Activated CD8-positive, alpha-beta memory T cell treated with anti-CD3 and anti-CD28 coated beads for 4 hours (primary cell): ENCODE measurements around the gene ADAMTSL2.
"Not testable (repeated sequence)": the region's sequence is repeated elsewhere in the genome, so short reads cannot be mapped to it uniquely, and the experiment has no call there.

Experiments
- DNase-seq, 2 donors: peaks; one replicate each; pipeline ENCODE4 v3.0.0-alpha.2; 2020; ENCODE audit warnings: low read depth in 2 of 2

ADAMTSL2 gene

DNA sequence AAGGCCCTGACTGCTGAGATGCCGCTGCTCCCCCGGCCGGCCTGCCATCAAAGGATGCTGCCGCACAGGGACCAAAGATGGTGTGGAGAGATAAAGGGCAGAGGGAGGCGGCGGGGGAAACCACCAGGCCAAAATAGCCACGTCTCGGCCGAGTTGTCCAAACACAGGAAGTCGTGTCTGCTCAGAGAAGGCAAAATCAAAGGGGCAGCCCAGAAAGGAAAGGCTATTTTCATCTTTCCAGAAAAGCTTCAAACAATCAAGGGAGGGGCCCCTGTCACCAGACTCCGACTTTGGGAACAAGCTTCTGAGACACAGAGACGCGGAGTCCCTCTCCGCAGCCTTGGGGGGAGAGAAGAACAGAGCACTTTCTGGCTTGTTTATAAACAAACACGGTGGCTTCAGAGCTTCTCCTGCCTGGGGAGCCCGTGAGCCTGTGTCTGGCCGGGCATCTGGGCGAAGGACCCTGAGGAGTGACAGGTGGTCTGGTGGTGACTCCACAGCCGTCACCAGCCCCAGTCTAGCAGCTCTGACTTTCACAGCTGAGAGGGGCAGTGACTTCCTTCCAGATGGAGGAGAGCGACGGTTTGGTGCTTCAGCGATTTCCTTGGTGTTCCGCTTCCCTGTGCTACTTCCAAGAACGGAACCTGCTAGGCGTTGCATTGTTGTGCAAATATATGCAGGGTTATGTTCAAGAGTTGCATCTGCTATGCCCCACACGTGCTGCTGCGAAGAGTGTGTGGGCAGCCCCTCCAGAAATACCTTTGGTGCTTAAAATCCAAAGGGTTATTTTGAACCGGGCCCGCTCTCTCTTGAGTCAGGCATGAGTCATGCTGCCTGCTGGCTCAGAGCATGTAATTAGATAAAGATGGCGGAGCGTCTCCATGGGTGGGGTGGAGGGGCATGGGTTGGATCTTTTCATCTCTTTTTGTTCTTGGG is 24.0 kb downstream of the ADAMTSL2 start:
- DNase-seq = no peak

GRCh38 chr9:133560311-133560710 is 25.8 kb downstream of the ADAMTSL2 start:
- DNase-seq = no peak

DNA sequence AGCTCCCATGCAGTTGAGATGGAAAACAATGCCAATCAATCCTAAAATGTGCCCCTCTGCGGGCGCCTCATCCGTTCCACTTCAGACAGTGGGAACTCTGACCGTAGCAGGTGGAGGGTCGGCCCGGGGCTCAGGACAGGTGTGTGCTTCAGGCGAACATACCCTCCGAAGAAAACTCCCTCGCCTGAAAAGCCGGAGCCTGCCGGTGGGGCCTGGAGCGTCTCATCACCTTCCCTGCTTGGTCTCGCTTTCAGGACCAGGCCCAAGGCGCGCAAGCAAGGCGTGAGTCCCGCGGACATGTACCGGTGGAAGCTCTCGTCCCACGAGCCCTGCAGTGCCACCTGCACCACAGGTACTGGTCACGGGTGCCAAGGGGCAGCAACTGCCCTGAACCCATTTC is 26.4 kb downstream of the ADAMTSL2 start:
- no peak for DNase-seq

GRCh38 chr9:133561976-133562554 is 27.6 kb downstream of the ADAMTSL2 start:
- DNase-seq = no peak

- no peak for DNase-seq
Observed at GRCh38 chr9:133562611-133563290, 28.2 kb downstream of the ADAMTSL2 start.

- no peak for DNase-seq
Observed at GRCh38 chr9:133563291-133563796, 28.8 kb downstream of the ADAMTSL2 start.

GRCh38 chr9:133563814-133564213 is 29.3 kb downstream of the ADAMTSL2 start:
- DNase-seq = not testable (repeated sequence)

DNA sequence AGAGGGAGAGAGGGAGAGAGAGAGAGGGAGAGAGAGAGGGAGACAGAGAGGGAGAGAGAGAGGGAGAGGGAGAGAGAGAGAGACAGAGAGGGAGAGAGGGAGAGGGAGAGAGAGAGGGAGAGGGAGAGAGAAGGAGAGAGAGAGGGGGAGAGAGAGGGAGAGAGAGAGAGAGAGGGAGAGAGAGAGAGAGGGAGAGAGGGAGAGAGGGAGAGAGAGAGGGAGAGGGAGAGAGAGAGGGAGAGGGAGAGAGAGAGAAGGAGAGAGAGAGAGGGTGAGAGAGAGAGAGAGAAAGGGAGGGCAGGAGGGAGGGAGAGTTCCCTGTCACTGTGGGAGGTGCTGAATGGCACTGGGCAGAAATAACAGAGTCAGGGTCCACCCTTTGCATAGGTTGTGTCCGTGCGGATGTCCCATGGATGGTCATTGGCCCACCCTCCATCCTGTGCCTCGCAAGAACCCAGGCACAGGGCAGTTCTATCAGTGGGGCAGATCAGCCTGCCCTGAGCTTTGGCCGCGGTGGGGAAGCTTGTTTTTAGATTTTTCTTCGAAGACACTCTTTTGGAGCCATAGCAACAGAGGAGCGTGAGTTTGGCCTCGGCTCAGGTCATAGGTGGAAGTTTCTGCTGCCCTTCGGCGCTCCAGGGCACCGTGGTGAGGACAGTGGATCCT is 30.1 kb downstream of the ADAMTSL2 start:
- no peak for DNase-seq

DNA sequence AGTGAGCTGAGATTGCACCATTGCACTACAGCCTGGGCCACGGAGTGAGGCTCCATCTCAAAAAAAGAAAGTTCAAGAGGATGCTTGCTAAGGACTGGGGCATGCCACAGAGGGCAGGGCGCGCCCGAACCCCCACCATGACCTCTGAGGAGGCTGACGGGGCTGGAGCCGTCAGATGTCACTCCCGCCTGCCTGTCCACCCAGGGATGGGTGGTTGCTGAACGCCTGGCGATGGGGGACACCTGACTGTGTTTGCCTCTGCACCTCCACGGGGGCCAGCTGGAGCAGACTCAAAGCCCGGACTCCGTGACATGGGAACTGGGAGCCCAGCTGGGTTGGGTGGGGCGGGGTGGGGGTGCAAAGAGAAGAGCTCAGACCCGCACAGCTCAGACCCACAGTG is 31.9 kb downstream of the ADAMTSL2 start:
- DNase-seq = no peak

GRCh38 chr9:133566817-133567216 is 32.3 kb downstream of the ADAMTSL2 start:
- DNase-seq = no peak

DNA sequence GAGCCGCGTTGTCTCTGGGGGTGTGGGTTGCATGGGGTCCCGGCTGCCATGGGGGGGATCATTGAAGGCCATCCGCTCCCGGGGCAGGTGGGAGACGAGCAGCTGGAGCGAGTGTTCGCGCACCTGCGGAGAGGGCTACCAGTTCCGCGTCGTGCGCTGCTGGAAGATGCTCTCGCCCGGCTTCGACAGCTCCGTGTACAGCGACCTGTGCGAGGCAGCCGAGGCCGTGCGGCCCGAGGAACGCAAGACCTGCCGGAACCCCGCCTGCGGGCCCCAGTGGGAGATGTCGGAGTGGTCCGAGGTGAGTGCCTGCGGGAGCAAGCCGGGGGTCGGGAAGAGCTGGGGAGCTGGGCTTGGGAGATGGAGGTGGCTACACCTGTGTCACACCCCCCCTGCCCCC is 33.7 kb downstream of the ADAMTSL2 start:
- DNase-seq = no peak

GRCh38 chr9:133569121-133569785 is 34.7 kb downstream of the ADAMTSL2 start:
- no peak for DNase-seq

DNA sequence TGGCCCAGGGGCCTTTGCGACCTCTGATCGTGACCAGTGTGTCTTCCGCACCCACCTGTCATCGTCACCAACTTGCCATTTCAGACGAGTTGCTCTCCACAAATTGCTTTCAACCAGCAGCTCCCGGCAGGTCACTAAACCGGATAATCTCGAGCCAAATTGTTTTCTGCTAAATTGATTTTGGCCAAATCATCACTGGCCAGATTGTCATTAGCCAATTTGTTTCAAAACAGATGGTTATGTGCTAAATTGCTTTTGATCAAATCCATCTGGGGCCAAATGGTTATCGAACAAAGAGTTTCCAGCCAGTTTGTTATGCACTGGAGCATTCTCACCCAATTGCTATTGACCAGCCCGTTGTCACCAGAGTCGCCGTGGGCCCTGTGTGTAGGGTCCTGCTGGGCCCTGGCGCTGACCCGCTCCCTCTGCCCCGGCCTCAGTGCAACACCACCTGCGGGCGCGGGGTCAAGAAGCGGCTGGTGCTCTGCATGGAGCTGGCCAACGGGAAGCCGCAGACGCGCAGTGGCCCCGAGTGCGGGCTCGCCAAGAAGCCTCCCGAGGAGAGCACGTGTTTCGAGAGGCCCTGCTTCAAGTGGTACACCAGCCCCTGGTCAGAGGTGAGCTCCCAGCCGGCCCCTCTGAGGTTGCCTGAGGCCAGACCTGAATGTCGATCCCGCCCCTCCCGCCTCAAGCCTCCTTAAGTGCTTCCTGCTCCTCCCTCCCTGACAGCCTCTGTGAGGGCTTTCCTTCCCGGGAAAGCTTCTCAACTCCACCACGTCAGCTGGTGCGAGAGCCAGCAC is 35.6 kb downstream of the ADAMTSL2 start:
- no peak for DNase-seq

- no peak for DNase-seq
Observed at GRCh38 chr9:133570691-133571080, 36.2 kb downstream of the ADAMTSL2 start.

- no peak for DNase-seq
Observed at GRCh38 chr9:133571391-133571890, 36.9 kb downstream of the ADAMTSL2 start.

DNA sequence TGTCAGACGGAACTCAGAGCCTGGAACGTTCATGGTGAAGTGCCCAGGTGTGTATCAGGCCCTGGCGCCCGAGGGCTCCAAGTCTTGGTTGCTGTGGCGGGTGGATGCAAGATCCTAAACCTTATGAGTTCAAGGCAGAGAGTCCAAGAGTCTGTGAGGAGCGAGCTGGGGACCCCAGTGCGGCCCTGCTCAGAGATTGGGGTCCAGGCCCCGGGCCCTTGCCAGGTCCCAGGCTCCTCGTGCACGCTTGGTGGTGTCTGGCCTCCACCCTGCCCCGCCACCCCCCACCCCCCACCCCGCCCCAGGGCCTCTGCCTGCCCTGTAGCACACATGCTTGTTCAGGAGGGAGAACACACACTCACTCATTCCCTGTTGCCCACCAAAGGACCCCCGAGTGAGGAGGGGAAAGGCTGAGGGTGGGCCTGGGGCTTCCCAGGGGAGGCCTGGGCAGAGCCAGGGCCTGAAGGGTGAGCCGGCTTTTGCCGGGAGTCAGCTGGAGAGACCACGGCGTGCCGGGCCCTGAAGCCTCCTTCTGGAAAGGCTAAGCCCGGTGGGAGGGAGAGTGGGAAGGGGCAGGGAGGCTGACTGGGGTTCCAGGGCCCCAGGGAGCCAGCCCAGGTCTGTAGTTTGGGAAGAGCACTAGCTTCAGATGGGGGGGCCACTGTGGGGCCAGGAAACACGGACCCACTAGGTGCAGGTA is 37.5 kb downstream of the ADAMTSL2 start:
- DNase-seq = no peak

DNA sequence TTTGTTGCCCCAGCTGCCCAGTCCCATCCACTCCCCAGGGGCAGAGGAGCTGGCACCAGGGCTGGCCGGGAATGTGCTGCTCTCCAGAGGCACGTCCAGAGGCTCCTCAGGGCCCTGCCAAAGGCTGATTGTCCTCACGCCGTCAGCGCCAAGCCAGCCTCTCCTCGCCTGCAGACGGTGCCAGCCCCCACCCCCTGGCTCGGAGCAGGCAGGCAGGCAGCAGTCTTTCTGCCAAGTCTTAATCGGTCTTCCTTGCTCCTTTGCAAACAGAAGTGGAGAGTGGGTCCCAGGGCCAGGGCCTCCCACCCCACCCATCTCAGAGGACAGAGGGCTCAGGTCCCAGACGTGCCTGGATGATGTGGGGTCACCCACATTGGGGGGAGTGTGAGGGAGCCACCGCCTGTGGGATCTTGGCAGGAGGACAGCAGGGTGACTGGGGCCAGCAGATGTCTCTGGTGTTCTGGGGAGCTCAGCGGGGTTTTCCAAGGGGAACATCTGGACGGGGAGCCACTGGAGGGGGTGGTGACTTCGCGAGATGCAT is 38.4 kb downstream of the ADAMTSL2 start:
- DNase-seq = no peak

DNA sequence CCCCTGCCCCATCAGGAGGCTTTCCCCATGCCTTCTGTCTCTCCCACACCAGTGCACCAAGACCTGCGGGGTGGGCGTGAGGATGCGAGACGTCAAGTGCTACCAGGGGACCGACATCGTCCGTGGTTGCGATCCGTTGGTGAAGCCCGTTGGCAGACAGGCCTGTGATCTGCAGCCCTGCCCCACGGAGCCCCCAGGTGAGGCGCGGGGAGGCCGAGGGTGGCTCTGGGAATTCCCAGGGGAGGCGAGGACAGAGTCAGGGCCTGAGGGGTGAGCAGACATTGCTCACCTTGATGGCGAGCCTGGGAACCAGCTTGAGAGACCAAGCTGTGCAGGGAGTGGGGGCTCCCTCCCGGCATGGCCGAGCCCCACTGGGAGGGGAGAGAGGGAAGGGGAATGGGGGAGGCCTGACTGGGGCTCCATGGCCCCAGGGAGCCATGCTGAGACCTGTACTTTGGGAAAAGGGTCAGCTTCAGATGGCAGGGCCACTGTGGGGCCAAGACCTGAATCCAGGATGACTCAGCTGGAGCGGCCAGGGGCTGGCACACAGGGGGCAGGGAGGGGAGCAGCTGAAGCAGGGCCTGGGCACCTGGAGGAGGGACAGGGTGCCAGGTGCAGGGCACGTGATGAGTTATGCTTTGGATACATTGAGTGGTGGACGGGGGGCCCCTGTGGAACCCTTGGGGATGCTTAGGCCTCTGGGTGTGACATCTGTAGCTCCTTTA is 39.4 kb downstream of the ADAMTSL2 start:
- no peak for DNase-seq

DNA sequence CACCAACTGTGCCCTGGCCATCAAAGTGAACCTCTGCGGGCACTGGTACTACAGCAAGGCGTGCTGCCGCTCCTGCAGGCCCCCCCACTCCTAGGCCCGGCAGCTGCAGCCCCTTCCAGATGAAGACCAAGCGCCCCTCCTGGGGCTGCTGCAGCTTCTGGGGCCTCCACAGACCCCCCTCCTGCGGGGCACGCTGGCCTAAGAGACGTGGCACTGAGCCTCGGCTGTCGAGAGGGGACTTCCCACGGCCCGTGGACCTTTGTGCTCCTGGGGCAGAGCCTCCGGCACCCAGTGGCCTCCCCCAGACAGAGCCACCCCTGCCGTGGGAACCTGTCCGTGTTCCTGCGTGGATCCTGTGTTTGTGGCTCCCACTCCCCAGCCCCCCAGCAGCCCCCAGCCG is 40.3 kb downstream of the ADAMTSL2 start:
- no peak for DNase-seq
